ENCODE data around the gene IGF1R.

Gene IGF1R

DNA sequence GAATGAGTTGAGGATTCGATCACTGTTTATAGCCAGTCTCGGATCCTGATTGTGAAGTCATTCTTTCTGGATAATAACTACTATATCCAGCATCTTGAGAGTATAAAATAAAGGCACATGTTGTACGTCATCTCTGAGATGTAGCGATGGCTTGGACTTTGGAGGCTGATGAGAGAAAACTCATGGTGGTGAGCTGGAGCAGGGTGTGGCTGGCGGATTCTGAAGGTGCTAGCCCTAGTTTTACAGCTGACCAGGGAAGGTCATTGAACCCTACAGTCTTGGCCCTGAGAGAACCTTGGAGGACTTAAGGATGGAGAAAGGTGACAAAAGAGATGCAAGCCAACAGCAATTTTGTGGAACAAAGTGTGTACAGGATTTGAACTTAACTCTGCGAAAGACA is 153.8 kb downstream of the IGF1R start:
- no peak for DNase-seq

DNA sequence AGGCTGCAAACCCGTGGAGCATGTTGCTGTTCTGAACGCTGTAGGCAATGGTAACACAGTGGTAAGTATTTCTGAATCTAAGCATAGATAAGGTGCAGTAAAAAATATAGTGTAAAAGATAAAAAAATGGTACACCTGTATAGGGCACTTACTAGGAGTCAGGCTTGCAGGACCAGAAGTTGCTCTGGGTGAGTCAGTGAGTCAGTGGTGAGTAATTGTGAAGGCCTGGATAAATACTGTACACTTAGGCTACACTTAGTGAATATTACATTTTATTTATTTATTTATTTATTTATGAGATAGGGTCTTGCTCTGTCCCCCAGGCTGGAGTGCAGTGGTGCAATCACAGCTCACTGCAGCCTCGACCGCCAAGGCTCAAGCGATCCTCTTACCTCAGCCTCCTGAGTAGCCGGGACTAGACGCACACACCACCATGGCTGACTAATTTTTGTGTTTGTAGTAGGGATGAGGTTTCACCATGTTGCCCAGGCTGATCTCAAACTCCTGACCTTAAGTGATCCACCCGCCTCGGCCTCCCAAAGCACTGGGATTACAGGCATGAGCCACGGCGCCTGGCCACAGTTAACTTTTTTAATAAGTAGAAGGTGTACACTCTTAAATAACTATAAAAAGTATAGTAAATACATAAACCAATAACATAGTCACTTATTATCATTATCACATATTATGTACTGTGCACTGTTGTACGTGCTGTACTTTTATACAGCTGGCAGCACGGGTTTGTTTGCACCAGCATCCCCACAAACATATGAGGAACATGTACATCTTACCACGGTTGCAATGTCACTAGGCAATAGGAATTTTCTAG is 155.1 kb downstream of the IGF1R start:
- no peak for DNase-seq

DNA sequence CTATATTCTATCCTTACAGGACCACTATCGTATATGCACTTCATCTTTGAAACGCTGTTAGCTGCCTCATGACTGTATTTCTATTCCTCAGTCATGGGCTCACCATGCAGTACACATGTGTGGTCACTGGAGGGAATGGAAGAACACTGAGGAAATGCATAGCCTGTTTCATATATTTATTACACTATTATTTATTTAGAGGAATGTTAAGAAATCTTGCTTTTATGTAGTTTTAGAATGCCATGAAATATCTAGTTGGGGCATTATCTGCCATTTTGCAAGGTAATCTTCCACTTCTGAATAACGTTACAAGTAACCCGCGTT is 155.7 kb downstream of the IGF1R start:
- no peak for DNase-seq

DNA sequence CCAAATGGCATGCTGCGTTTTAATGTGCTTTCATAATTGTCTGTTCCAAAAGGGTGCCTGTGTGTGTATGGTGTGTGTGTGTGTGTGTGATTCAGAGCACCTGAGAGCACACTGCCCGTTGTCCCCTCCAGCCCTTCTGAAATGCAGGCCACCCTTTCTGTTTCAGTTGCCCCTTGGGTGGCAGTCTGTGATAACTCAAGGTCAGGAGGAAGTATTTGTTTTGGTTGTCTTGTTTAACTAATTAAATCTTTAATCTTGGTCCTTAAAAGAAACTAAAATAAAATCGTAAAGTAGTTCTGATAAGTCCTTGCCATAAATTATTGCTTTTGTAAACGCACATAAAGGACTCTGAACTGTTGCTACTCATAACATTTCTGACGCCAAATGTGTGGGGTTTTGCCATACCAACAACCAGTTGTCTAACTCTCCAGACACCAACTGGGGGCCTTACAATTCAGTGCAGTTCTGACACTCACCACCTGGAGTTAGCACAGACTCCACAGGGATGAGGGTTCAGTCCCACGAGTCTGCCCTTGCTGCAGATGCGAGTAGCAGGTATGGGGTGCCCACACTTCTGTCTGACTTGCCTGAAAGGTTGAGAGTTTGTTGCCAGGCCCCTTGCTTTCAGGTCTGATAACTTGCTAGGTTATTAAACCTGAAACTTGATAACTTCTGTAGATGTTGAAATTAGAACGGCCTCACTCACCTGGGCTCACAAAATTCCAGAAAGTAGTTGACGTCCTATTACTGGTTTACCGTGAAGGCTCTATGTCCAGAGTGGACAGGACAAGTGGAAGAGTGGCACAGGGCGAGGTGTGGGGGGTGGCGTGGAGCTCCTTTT is 157.3 kb downstream of the IGF1R start:
- no peak for DNase-seq

DNA sequence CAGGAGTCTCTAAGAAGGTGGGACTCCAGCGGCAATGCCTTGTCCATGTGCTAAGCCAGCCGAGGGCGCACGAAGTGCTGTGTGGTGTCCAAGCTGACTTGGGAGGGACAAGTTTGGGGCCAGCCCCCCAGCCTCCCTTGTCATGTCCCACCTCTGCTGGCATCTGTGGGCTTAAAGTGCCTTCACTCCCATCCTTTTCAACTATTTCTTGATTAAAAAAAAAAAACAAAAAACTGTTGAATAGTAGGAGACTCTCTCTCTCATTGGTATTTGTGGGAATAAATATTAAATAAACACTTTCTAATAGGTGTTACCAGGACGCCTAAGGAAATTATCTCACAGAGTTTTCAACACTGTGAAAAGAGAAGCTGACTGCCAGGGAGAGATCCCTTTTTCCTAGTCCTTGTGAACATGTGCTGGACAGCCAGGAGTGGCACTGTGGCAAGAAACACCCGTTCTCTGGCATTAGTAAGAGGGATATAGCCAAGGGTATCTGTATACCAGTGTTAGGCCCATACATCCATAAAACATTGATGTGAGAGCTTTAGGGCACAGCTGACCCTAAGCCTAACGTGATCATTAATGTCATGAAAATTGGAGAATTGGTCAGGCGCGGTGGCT is 158.0 kb downstream of the IGF1R start:
- no peak for DNase-seq

DNA sequence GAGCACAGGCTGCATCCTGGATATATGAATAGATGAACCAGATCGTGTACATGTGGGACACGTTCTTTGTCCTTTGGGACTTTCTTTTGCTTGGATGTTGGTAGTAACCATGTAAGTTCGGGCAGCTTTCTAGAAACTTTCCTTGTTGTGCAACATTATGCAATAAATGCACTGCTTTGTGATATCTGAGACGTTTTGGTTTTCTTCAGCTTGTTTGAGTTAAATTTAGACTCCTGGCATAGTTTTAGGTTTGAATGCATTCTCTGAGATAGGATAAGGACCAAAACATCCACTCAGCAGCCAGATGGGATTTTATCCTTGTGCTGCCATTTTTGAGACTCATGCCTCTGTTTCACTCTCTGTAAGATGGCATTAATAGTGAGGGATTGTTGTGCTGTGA is 158.9 kb downstream of the IGF1R start:
- DNase-seq = no peak

DNA sequence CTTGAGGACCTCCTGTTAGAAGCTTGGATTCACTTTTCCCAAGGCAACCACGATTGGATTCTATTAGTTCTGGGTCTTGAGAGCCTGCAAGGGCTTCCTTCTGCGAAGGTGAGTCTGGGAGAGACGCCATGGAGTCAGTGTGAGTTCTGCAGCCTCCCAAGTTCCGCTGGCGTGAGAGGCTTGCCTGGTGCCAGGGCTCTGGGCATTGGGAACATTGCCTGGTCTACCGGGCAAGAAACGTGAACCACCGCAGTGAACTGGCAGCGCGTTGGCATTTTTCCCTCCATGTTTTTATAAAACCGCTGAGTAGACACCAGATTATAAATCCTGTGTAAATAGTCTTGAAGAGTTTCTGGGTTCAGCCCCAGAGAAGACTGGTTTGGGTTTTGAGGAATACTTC is 160.9 kb downstream of the IGF1R start:
- DNase-seq = no peak

DNA sequence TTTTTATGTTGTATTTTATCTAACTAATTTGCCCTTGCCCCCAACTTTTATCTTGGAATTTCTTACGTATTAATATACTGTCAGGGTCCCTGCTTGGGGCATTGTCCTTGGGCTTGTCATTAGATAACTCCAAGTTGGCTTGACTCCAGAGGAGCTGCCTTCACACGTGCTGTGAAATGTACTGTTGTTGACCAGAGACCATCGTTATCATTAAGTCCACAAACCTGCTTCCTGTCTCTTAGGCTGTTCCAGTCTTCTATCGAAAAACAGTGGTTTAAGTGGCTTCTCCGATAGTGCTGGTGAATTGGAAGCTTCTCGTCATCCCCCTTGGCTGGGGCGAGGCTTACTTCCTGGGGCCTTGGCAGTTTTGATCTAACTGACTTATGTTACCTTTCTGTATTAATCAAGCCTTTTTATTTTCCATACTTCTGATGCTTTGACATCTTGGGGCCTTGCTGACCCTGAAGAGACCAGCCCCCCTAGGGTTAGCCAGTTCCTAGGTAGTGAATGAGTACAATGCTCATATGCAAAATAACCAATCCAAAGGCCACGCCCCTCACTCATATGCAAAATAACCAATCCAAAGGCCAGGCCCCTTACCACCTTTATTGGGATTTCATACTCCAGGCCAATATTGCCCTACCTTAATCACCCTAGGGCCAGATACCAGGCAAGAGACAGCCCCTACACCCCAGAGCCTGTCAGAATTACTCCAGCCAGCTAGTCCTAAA is 164.5 kb downstream of the IGF1R start:
- DNase-seq = no peak

DNA sequence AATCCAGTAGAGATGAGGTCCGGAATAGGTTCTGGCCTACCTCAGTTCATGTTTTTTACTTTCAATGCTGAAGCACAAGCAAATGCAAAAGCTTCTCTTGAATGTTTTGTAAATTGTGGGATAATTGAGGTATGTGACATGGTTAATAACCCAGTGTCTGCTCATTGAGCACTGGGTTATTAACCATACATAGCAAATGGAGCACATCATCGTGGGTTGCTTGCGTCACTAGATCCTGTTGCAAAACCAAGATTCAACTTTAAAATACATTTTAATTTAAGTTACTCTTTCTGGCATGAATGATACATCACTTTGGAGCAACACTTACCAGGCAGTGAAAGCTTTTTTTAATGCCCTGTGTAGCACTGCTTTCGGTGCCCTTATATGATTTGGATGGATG is 165.6 kb downstream of the IGF1R start:
- no peak for DNase-seq

DNA sequence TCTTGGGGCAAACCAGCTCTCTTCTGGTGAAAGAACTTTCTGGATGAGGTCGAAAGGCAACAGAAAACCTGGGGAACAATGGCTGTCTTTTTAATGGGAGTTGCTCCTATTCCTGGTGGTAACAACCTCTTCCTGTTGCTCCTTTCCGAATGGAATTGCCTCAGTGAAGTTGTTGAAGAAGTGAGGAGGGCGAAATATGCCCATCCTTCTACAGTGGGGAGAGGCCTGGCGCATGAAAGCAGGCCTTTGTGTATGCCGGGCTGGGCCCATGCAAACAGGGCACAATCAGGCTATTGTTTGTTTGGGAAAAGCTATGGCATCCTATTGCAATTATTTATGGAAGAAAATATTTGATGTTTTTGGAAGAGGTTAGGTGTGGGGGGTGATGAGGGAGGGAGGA is 166.9 kb downstream of the IGF1R start:
- no peak for DNase-seq

DNA sequence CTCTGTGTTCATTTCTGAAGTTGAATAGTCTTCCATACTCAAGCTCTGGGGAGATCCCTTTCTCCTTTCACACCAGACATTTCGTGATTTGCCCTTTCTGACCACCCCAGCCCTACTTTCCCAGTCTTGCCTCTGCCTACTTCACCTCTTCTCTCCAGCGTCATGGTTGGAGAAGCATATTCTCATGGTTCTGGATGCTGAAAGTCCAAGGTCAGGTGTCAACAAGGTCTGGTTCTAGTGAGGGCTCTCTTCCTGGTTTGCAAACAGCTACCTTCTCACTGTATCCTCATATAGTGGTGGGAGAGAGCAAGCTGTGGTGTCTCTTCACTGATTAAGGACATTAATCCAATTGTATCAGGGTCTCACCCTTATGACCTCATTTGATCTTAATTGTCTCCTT is 169.4 kb downstream of the IGF1R start:
- DNase-seq = no peak

DNA sequence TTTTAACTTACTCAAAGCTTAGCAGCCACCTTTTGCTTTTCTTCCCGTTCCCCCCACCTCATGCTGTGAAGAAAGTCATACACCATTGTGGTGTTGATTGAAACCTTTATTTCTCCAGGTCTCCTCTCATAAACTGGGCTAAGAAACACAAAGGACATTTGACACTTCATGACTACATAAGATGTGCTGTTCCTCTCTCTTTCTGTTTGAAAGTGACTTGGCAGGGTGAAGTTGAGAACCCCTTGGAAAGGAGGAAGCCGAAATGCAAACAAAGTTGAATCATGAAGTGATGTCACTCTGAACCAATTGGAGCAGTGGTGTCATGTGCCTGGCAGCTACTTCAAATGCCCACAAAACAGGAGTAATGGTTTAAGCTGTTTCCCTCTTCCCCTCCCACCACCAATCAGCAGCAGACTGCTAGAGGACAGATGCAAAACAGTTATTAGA is 174.7 kb downstream of the IGF1R start:
- DNase-seq = no peak

DNA sequence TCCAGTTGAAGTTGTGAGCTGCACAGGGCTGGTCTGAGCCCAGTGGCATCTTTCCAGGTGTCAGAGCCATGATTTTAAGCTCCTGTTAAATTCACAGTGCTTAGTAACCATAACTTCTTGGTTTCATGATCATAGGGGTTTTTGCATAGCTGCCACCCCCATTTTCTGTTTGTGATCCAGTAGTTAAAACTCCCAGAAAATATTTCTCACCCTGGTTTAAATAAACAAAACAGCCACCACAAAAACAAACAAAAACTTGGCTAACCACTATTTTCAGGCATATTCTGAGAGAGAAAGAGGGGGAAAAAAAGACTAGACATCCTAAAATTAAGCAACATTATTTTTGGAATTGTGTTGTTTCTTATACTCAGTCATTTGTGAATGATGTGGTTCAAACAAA is 175.3 kb downstream of the IGF1R start:
- no peak for DNase-seq

DNA sequence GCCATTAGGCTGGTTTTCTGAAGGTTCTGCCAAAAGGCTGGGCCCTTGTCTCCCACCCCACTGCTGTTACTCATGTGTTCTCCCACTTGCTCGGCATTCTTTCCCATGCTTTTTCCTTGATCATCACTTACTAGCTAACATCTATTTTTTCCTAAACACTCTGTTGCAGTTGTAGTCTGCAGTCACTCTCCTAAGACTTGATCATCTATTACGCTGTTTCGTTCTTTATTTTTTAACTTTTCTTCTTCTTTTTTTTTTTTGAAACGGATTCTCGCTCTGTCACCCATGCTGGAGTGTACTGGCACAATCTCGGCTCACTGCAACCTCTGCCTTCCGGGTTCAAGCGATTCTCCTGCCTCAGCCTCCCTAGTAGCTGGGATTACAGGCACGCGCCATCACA is 176.3 kb downstream of the IGF1R start:
- no peak for DNase-seq

DNA sequence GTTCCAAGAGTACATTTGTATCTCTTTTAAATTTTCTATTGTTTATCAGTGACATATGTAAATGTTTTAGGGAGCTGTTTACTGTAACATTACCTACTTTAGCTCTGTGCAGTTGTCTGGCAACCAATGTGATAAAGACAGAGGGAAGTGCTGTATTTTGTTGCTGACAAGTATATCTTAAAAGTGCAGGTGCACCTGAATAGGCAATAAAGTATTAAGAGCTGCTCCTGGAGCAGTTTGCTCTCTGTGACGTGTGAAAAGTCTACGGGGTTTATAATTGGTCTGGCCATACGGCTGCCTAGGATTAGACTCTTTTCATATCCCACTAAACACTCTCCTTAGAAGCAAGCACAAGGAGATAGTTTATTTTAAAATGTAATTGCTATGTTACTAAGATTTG is 178.3 kb downstream of the IGF1R start:
- no peak for DNase-seq

DNA sequence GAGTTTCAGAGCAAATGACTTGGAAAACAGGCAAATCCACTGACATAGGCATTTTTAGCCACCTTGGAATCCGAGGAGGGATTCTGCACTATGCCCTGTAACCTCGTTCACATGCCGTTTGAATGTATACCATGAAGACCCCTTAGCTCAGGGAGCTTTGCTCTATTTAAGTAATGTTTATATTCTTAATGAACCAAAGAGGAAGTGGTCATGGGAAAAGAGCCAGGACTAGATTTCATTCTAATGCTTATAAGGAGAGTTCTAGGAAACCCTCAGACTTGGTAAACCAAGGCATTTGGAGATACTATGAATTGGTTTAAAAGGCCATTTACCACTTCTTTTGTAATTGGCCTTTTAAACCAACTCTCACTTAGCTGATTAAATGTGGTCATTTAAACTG is 178.9 kb downstream of the IGF1R start:
- DNase-seq = no peak

DNA sequence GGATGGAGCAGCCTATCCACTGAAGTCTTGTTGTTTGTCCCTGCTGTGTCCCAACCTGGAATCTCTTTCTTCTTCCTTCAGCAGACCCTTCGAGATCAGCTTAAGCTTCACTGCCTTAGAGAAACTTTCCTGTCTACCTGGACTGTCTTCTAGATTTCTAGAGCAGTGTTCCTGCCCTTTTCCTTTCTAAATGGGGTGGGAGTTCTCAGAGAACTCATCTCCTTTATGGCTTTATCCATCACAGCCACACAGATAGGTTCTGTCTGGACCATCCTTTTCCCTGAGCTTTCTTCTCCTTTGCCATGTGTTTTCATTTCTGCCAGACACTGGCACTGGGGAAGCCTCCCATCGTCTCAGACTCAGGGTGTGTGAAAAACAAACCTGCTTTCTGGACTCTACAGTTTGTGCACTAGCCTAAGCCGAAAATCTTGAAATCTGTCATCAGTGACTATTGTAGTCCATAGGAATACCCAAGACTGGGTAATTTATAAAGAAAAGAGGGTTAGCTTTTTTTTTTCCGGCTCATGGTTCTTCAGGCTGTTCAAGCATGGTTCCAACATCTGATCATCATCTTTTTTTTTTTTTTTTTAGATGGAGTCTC is 181.8 kb downstream of the IGF1R start:
- no peak for DNase-seq

DNA sequence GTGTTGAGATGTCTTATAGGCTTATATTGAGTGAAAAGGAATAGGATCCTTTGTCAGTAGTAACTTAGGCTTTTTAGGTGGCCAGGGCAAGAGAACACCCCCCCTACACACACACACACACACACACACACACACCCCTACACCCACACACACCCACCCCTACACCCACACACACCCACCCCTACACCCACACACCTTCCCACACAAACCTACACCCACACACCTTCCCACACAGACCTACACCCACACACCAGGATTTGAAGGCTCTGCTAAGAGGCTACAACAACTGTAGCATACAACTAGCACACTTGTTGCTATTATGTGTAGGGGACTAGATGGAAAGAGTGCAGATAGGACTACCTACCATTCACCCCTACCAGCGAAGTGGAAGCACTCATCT is 186.6 kb downstream of the IGF1R start:
- DNase-seq = no peak

DNA sequence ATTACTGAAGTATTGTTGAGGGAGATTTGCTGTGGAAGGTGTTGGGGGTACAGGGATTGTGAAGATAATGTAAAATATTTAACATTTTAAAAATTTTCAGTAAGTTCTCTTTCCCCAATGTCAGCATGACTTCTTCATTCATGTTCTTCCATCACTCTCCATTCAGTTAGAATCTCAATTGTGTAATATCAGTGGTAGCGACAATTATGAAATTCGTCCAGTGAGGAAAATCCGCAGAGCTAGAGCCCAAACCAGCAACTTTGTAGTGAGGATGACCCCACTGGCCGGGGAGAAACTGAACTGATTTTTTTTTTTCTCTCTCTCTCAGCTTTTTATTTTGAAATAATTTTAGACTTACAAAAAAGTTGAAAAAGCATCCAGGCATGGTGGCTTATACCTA is 187.5 kb downstream of the IGF1R start:
- no peak for DNase-seq

DNA sequence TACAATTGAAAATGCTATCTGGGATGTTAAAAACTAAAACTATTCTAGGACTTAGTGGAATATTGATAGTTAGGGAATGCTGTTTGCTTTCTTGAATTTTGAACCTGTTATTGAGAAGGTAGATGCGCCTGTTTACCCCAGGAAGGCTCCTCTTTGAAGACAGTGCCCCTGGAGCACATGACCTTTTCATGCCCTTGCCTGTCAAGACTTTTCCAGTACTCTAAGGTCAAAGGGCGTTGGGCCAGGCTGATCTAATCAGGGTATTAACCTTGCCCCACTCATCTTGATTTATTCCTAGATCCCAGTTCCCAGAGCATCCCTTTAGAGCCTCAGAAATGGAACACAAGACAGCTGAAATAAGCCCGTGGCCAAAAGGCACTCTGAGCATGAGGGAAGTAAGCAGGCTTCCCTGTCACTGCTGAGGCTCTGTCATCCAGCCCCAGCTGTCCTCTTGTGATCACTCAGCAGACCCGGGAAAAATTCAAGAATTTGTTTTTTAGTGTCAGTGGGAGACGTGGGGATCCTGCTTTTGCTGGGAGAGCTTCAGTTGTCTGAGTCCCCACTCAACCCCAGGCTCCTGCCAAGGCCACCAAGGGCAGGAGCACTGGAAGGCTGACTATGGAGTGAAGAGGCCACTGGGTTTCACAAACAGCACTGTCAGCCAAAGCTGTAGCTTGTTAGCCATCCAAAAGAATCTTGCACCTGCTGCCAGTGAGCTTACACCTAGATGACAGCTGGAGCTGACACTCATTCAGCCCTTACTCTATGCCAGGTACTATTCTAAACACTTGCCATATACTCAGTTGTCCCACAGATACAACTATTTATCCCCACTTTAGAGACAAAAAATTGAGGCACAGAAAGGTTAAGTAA is 190.3 kb downstream of the IGF1R start:
- no peak for DNase-seq

DNA sequence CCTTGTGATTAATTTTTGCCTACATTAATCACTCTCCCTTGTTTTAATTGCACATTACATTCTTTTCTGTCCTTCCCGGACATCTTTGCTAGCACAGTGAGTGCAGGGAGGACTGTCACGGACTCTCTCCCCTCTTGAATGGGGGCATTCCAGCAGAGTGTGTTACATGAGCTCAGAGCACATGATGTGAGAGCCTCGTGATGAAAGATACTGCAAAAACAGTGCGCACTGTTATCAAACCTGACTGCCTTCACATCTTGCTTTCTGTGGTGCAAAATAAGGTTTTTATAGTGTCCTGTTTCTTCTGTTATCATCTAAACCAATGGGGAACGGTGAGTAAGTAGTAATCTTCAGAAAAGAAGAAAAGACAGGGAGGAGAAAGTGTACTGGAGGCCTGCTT is 191.7 kb downstream of the IGF1R start:
- DNase-seq = no peak

DNA sequence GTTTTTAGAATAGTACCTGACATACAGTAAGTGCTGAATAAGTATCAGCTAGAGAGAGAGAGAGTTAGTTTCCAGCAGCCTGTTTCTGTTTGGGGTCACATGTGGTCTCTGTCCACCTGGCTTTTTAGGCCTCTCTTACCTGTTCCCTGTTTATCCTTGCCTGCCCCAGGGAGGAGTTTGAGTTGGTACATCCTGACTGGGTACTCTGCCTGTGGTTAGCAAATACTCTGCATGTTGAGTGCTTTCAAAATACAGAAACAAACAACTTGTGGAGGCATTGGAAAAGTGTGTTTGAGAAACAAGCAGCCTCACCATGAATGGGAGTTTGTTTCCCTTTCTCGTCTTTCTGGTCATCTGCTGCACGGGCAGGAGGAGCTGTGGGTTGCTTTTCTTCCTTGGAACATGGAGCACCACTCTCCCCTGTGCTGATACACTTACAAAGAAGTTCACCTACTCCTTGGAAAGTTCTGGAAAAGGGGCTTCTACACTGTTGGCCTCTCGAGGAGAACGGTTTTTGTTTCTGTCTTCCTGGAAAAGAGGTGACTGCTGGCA is 193.2 kb downstream of the IGF1R start:
- no peak for DNase-seq
